Endothelial cell of coronary artery (primary cell): Measurements from ENCODE around the gene SLCO6A1. TPM values are rescaled to one million over a fixed set of nuclear protein-coding genes. Genes with fewer than 3 reads are reported as not detected.

Source experiments
- total RNA-seq: library from RNA; depleted of rRNA; stranded (reverse); fragments of >200 nt; gene quantifications from 2 replicates; pipeline ENCODE4 v1.2.3, GENCODE V29; 2014

The SLCO6A1 gene, protein sequence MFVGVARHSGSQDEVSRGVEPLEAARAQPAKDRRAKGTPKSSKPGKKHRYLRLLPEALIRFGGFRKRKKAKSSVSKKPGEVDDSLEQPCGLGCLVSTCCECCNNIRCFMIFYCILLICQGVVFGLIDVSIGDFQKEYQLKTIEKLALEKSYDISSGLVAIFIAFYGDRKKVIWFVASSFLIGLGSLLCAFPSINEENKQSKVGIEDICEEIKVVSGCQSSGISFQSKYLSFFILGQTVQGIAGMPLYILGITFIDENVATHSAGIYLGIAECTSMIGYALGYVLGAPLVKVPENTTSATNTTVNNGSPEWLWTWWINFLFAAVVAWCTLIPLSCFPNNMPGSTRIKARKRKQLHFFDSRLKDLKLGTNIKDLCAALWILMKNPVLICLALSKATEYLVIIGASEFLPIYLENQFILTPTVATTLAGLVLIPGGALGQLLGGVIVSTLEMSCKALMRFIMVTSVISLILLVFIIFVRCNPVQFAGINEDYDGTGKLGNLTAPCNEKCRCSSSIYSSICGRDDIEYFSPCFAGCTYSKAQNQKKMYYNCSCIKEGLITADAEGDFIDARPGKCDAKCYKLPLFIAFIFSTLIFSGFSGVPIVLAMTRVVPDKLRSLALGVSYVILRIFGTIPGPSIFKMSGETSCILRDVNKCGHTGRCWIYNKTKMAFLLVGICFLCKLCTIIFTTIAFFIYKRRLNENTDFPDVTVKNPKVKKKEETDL
- total RNA-seq: under 0.01 TPM in 1 of 2 replicates, not detected in the other

GRCh38 chr5:102498271-102499034 lies at the start of gene SLCO6A1:
SLCO6A1 (minus strand) TSS chr5:102499001; CDS start chr5:102498844, 157 bp downstream.

Other genes with a start within 250 kb of the SLCO6A1 start
- not detected in 2 replicates for gene SLCO4C1, start 202.7 kb downstream of the SLCO6A1 start, total RNA-seq